GM12874 (cell line): ENCODE data around the gene HPCAL4.

Experiments used
- TF ChIP-seq, protein P1 (sequence below): IDR thresholded peaks from 2 replicates; pipeline ENCODE4 v1.5.1; 2011; ENCODE audit warnings: low read depth, mild to moderate bottlenecking, control low read depth, low read length, moderate library complexity; ENCODE audit not compliant: insufficient read depth

Gene HPCAL4

DNA sequence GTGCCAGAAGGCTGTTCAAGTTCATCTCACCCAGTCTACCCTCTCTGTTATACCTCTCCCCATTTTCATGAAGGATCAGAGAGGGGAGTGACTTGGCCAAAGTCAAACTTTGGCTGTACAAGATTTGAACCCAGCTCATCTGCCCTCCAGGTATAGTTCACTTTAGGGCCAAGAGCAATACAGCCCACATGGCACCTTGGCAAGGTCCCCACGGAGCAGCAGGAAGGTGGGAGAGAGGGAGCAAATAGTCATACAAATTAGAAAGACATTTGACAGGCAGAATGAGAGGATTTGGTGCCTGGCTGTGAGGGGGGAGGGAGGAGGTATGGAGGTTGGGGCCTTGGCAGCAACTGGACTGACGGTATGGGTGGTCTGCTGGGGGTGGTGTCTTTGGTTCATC lies 1.0 kb downstream of the HPCAL4 start:
- TF ChIP-seq, protein P1, sequence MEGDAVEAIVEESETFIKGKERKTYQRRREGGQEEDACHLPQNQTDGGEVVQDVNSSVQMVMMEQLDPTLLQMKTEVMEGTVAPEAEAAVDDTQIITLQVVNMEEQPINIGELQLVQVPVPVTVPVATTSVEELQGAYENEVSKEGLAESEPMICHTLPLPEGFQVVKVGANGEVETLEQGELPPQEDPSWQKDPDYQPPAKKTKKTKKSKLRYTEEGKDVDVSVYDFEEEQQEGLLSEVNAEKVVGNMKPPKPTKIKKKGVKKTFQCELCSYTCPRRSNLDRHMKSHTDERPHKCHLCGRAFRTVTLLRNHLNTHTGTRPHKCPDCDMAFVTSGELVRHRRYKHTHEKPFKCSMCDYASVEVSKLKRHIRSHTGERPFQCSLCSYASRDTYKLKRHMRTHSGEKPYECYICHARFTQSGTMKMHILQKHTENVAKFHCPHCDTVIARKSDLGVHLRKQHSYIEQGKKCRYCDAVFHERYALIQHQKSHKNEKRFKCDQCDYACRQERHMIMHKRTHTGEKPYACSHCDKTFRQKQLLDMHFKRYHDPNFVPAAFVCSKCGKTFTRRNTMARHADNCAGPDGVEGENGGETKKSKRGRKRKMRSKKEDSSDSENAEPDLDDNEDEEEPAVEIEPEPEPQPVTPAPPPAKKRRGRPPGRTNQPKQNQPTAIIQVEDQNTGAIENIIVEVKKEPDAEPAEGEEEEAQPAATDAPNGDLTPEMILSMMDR, result no peak

DNA sequence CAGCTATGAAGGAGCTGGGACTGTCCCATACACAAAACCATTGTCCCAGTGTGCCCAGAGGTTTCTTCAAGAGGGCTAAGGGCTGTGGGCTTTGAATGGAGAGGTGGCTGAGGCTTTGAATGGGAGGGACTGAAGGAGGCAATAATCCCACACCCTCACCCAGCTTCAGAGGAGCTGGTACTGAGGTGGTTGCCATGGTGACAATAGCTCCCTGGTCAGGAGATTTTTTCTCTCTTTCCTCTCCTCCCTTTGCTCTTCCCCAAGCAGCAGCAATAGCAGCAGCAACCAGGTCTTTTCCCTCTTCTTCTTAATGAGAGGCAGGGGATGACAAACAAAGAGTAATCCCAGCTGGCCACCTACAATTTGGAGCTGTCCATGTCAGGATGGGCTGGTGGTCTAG lies 1.6 kb downstream of the HPCAL4 start:
- TF ChIP-seq, protein P1, result no peak

DNA sequence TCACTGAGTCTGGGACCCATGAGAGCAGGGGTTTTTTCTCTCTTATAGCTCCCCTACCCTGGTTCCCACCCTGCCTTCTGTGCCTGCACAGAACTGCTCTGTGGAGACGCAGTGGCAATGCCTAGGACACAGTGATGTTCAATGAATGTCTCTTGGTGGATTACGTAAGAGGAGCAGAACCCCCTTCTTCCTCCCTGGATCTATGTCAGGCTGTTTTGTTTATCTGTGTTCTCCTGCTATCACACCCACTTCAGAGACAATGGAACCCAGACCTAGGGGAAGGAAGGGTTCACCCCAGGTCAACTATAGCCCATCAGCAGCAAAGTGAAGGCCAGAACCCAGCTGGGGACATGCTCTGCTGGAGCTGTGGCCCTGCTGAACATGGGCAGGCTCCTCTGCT lies 2.0 kb downstream of the HPCAL4 start:
- TF ChIP-seq, protein P1, result no peak

DNA sequence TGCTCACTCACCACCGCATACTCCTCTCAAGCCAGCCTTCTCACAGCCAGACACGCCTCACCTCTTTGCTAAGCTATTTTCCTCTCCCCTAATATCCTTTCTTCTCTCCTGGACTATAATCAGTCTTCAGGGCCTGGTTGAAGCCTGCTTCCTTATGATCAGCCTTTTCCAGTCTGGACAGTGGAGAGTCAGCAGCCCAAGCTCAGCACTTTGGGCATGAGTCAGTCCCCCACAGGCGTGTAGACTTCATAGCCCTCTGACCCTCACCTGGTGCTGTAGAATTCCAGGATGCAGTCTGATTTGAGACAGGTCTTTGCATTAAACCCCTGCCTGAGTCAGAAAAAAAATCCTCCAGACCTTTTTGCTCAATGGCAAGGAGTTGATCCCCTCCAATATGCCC lies 2.5 kb downstream of the HPCAL4 start:
- TF ChIP-seq, protein P1, result no peak

DNA sequence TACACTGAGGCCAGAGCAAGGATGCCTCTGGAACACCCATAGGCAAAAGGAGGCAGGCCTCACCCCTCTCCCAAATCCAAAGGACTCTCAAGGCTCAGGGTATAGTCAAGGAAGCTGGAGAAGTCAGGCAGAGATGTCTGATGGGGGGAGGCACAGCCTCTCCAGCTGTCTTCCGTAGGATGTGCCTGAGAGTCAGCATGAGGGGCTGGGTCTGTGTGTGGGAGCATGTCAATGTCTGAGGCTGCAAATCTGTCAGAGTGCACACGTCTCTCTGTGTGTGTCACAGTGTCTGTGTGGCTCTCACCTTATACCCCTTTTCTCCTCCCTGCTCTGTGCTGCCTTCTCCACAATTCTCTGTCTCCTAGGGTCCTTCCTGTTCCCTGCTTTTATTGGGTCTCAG lies 4.0 kb downstream of the HPCAL4 start:
- TF ChIP-seq, protein P1, result no peak

DNA sequence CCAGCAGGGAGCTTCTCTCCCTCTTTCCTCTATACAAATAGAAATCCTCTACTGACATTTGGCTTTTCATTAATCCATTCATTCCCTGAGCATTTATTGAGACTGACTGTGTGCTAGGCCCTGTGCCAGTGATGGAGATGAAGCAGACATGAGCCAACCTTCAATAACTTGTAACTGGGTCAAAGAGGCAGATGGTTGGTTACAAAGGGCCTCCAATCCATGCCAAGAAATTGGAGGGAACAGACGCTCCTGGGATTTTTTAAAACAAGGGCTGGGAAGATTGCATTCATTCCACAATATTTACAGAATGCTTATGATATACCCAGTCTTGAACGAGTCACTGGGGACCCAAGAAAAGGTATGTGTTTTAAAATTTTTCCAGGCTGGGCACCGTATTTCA lies 6.2 kb downstream of the HPCAL4 start:
- TF ChIP-seq, protein P1, result no peak

DNA sequence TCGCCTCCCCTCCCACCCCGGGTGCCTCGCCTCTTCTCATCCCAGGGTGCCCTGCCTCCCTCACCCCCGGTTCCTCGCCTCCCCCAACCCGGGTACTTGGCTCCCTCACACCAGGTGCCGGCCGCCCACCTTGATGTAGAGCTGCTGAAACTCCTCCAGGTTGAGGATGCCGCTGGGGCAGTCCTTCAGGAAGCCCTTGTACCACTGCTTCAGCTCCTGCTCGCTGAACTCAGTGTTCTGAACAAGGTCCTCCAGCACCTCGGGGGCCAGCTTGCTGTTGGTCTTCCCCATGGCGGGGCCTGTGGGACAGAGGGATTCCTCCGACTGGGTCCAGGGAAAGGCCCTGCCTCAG lies 6.9 kb downstream of the HPCAL4 start:
- TF ChIP-seq, protein P1, result no peak
